Transverse colon (tissue), 4 donors: ENCODE measurements around the gene CACNA1C. TPM values are rescaled to one million over a fixed set of nuclear protein-coding genes. Genes with fewer than 3 reads are reported as not detected.

Experiments
- DNase-seq: peaks from one replicate; pipeline ENCODE4 v3.0.0-alpha.2; 2019
- H3K27ac ChIP-seq, 4 donors: fragments of 200-600 bp; sonication (generic); 2 replicates each; pipeline ENCODE4 v1.5.1; 2016 to 2018; ENCODE audit warnings: inconsistent platforms in 4 of 4
- H3K27me3 ChIP-seq: fragments of 200-600 bp; sonication (generic); 2 replicates; pipeline ENCODE4 v1.5.1; 2017; ENCODE audit warnings: inconsistent platforms
- H3K36me3 ChIP-seq, 4 donors: fragments of 200-600 bp; sonication (generic); 2 replicates each; pipeline ENCODE4 v1.5.1; 2017 to 2019; ENCODE audit warnings: inconsistent platforms in 4 of 4
- H3K4me1 ChIP-seq, 4 donors: fragments of 200-600 bp; sonication (generic); 2 replicates each; pipeline ENCODE4 v1.5.1; 2017 to 2020; ENCODE audit warnings: inconsistent platforms in 4 of 4
- H3K4me3 ChIP-seq, 4 donors: fragments of 200-600 bp; sonication (generic); 1 replicate in 1 of 4; 2 replicates in 3 of 4; pipeline versions ENCODE4 v1.5.1 to v1.6.1; 2017 to 2019; ENCODE audit warnings: inconsistent platforms in 4 of 4
- H3K9me3 ChIP-seq, 2 donors: fragments of 200-600 bp; sonication (generic); 2 replicates each; pipeline ENCODE4 v1.5.1; 2017 to 2019; ENCODE audit warnings: inconsistent platforms in 2 of 2
- EP300 ChIP-seq: sonication (generic); formaldehyde crosslinking; IDR thresholded peaks from one replicate; pipeline ENCODE4 v1.6.1; 2017; ENCODE audit warnings: antibody characterized with exemption, low read depth
- POLR2A ChIP-seq: fragments of 450-650 bp; IDR thresholded peaks from one replicate; pipeline ENCODE4 v1.6.1; 2016; ENCODE audit warnings: antibody characterized with exemption, mild to moderate bottlenecking, moderate library complexity
- POLR2AphosphoS5 ChIP-seq, 3 donors: sonication (generic); formaldehyde crosslinking; IDR thresholded peaks; one replicate each; pipeline ENCODE4 v1.6.1; 2016; ENCODE audit warnings: antibody characterized with exemption in 3 of 3
- WGBS, 2 donors: methylation state at CpG; one replicate each; pipeline ENCODE4 v1.1.5; 2018; ENCODE audit warnings: low coverage in 1 of 2; 5-methylcytosine and 5-hydroxymethylcytosine counted together
- in situ Hi-C, 4 donors: fragments of 200-750 bp; cut with MboI; loops; one replicate each; pipeline versions ENCODE4 v1.15.0 to v1.15.1; 2017; ENCODE audit warnings: low sequenced_read_pairs in 3 of 4, low pct_ligation_motif_present in 1 of 4, low pct_unique_long_range_greater_than_20kb in 1 of 4
- intact Hi-C: fragments of 100-400 bp; cut with DNase I; formaldehyde crosslinking; loops from one replicate; pipeline ENCODE4 v1.15.1; 2023; ENCODE audit warnings: low total_unique reads
- total RNA-seq, 4 donors: library from RNA; depleted of rRNA; stranded (reverse); fragments of >200 nt; gene quantifications; one replicate each; pipeline ENCODE4 v1.1.0, GENCODE V29; 2016
- TF ChIP-seq, protein P1 (sequence below), 5 experiments: fragments of 200-600 bp in 3 of 5; fragments of 450-650 bp in 2 of 5; sonication (generic) in 3 of 5; IDR thresholded peaks; 1 replicate in 2 of 5; 2 replicates in 3 of 5; pipeline ENCODE4 v1.5.1; 2016 to 2017; ENCODE audit warnings: antibody characterized with exemption in 5 of 5, inconsistent platforms in 3 of 5, mild to moderate bottlenecking in 2 of 5, moderate library complexity in 1 of 5

Gene CACNA1C
- total RNA-seq, 4 donors from 2014 or later: 18.8 to 35.2 (median 24.8) TPM

DNA sequence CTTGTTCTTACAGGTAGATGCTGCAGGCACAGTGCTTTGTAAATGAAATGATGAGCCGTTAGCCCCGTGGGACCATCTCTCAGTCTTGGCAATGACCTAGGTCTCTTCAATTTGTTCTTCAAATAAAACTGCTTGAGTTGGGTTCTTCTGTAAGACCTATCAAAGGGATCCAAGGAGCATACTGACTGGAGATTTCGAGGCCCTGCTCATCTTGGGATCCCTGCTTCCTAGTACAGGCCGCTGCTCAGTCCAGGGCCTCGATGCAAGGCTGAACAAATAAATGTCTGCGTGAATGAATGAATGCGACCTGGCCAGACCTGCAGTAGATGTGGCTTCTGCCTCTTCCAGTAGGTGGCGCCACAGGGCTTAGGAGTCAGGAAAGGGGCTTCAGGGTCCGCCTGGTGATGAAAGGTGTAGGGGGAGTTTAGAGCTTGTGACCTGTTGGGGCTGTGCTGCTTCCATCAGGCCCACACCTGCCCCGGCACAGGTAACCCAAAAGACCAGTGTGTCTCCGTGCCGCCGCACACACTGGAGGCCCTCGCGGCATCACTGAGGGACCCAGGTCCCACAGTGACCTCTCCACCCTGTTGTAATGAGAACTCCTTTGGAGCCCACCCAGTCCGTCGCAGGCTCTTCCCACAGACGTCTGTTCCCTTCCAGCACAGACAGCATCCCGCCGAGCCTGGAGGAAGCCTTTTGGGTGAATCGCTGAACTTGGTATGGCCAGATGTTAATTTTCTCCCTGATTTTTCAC lies 4.4 kb downstream of the CACNA1C start:
- H3K4me3 ChIP-seq: no peak overlapping the region
- H3K36me3 ChIP-seq: no peaks in the 10 kb centered on the region
- intact Hi-C loops (loop anchor here (5.0 to 10.0 kb wide), 2 partner anchors 215 to 528 kb away; no protein-coding TSS in a partner anchor), in situ Hi-C loops (loop anchor here (5.0 to 25.0 kb wide), 7 partner anchors 208 to 530 kb away; no protein-coding TSS in a partner anchor)
- H3K9me3 ChIP-seq: no peaks in the 10 kb centered on the region
- 58 to 80% methylated on average over 8 to 21 of the region's 21 CpGs for WGBS, 2 donors
- peaks cover 39% of the 10 kb centered on the region for H3K27me3 ChIP-seq
- peak; percentile 70 for DNase-seq
- H3K4me1 ChIP-seq: peaks cover 0 to 13% (median 8%) of the 10 kb centered on the region in 4 donors
- H3K27ac ChIP-seq: peak overlapping the region; percentile 64 to 92 (median 84)
- TF ChIP-seq POLR2A: no peak
- TF ChIP-seq, protein P1, sequence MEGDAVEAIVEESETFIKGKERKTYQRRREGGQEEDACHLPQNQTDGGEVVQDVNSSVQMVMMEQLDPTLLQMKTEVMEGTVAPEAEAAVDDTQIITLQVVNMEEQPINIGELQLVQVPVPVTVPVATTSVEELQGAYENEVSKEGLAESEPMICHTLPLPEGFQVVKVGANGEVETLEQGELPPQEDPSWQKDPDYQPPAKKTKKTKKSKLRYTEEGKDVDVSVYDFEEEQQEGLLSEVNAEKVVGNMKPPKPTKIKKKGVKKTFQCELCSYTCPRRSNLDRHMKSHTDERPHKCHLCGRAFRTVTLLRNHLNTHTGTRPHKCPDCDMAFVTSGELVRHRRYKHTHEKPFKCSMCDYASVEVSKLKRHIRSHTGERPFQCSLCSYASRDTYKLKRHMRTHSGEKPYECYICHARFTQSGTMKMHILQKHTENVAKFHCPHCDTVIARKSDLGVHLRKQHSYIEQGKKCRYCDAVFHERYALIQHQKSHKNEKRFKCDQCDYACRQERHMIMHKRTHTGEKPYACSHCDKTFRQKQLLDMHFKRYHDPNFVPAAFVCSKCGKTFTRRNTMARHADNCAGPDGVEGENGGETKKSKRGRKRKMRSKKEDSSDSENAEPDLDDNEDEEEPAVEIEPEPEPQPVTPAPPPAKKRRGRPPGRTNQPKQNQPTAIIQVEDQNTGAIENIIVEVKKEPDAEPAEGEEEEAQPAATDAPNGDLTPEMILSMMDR (IDR thresholded peaks at IDR 0.05): peak; percentile 75 to 83 (median 80)

DNA sequence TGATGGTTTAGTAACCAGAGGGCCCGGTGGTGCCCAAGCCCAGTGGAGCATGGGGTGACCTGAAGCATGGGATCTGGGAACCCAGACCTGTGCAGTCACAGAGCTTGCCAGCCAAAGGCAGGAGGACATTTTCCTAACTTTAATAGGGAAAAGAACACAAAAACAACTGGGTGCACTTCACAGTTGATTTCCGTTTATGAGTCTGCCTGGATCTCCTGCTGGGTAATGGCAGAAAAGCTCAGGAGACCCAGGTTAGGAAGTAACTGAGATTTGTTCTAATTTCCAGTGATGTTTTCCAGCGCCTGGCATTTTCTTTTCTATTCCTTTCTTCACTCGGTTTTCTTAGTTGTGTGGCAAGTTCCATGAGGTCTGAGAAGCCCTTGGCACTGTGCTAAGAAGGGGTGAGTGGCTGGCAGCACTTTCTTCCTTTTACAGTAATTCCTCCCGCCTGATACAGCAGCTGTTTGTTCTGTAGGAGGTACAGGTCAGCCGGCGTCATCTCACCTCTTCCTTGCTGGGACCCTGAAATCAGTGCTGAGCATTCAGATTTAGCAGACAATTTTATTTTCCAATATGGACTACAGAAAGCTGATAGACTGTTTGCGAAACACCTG lies 5.1 kb downstream of the CACNA1C start:
- Histone ChIP-seq H3K9me3 (no peaks in the 10 kb centered on the region), H3K27ac (peak overlapping the region; percentile 64 to 92 (median 84)), H3K36me3 (no peaks in the 10 kb centered on the region), H3K4me3 (no peak overlapping the region), H3K27me3 (peaks cover 37% of the 10 kb centered on the region), H3K4me1 (peaks cover 0 to 12% (median 7%) of the 10 kb centered on the region in 4 donors)
- intact Hi-C loops: loop anchor here (5.0 to 10.0 kb wide), 2 partner anchors 214 to 527 kb away; no protein-coding TSS in a partner anchor
- in situ Hi-C loops: loop anchor here (5.0 to 25.0 kb wide), 7 partner anchors 207 to 529 kb away; no protein-coding TSS in a partner anchor
- WGBS, 2 donors: 77 to 100% methylated on average over 2 to 8 of the region's 8 CpGs
- no peak for TF ChIP-seq EP300
- no peak for TF ChIP-seq POLR2AphosphoS5 (IDR thresholded peaks at IDR 0.05)
- TF ChIP-seq, protein P1 (IDR thresholded peaks at IDR 0.05): no peak
- no peak for TF ChIP-seq POLR2A
- DNase-seq: no peak

DNA sequence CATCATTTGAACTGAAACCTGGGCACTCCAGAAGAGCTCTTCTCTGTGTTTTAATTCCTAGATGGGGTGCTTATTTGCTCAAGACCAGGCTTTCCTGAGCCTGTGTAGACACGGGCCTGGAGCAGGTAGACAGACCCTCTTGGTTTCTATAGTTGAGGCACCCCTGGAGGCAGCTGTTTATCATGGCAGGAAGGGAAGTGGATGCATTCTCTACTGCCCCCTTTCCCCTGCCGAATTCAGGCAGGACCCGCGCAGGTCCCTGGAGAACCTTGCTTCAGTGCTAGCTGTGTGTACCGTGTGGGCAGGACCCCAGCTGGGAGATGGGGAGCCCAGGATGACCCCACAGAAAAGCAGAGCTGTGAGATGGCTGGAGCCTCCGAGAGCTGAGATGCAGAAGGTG lies 6.0 kb downstream of the CACNA1C start:
- Histone ChIP-seq H3K27ac (peak overlapping the region; percentile 64 to 92 (median 84)), H3K27me3 (peaks cover 28% of the 10 kb centered on the region), H3K36me3 (no peaks in the 10 kb centered on the region), H3K9me3 (no peaks in the 10 kb centered on the region), H3K4me1 (peaks cover 0 to 5% (median 2%) of the 10 kb centered on the region in 4 donors), H3K4me3 (no peak overlapping the region)
- no peak for DNase-seq
- TF ChIP-seq EP300: no peak
- TF ChIP-seq, protein P1 (IDR thresholded peaks at IDR 0.05): no peak
- no peak for TF ChIP-seq POLR2A
- no peak for TF ChIP-seq POLR2AphosphoS5 (IDR thresholded peaks at IDR 0.05)
- 77% methylated on average over 6 of the region's 6 CpGs; no CpG with 5 or more reads in 1 of the 2 donors for WGBS, 2 donors
- intact Hi-C loops (loop anchor here (5.0 to 10.0 kb wide), 2 partner anchors 213 to 526 kb away; no protein-coding TSS in a partner anchor), in situ Hi-C loops (loop anchor here (5.0 to 25.0 kb wide), 7 partner anchors 206 to 528 kb away; no protein-coding TSS in a partner anchor)

DNA sequence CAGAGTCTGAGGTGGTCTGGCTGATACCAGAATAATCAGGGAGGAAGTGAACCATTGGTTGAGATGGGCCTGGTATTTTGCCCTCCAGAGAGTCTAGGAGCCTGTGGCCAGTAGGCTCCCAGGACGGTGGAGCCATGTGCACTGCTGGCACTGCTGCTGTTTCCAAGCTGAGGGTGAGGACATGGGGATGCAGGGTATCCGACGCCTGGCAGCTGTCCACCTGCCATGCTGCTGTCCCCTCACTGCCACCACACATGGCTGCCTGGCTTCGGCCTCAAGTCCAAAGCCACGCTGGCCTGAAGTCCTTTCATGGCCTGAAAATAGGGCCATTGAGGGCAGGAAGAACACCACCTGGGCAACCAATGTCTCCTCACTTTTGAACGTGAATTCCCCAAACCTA lies 8.6 kb downstream of the CACNA1C start:
- intact Hi-C loops: no loop called here
- H3K9me3 ChIP-seq: no peaks in the 10 kb centered on the region
- no peak for DNase-seq
- H3K36me3 ChIP-seq: no peaks in the 10 kb centered on the region
- WGBS, 2 donors: 93% methylated on average over 6 of the region's 6 CpGs; no CpG with 5 or more reads in 1 of the 2 donors
- TF ChIP-seq EP300: no peak
- no peak for TF ChIP-seq POLR2A
- TF ChIP-seq, protein P1 (IDR thresholded peaks at IDR 0.05): no peak
- TF ChIP-seq POLR2AphosphoS5 (IDR thresholded peaks at IDR 0.05): no peak
- H3K4me3 ChIP-seq: no peak overlapping the region
- in situ Hi-C loops: loop anchor here in 3 of 4 donors (25.0 kb wide), 3 partner anchors 326 to 526 kb away; no protein-coding TSS in a partner anchor
- H3K27ac ChIP-seq: peak overlapping the region in 2 of 4 donors; percentile 25 to 92
- peaks cover 0 to 22% (median 9%) of the 10 kb centered on the region in 4 donors for H3K4me1 ChIP-seq
- H3K27me3 ChIP-seq: peaks cover 5% of the 10 kb centered on the region
